HepG2 (cell line): ENCODE results near the gene TMEM44.

Experiments
- KDM4B ChIP-seq: sonication (generic); formaldehyde crosslinking; IDR thresholded peaks from 2 replicates; pipeline ENCODE4 v1.4.0; 2020; ENCODE audit warnings: missing genetic modification reagents
- ZKSCAN8 ChIP-seq: IDR thresholded peaks from 2 replicates; pipeline ENCODE4 v1.6.1; 2016; ENCODE audit warnings: borderline replicate concordance, missing genetic modification reagents, missing compliant biosample characterization
- TF ChIP-seq, protein P1 (sequence below): sonication (generic); formaldehyde crosslinking; IDR thresholded peaks from 2 replicates; pipeline ENCODE4 v1.5.0; 2020; ENCODE audit warnings: mild to moderate bottlenecking, missing genetic modification reagents, moderate library complexity
- TF ChIP-seq, protein P2 (sequence below): sonication (generic); formaldehyde crosslinking; IDR thresholded peaks from 2 replicates; pipeline ENCODE4 v1.8.1; 2022; ENCODE audit warnings: mild to moderate bottlenecking, missing genetic modification reagents

DNA sequence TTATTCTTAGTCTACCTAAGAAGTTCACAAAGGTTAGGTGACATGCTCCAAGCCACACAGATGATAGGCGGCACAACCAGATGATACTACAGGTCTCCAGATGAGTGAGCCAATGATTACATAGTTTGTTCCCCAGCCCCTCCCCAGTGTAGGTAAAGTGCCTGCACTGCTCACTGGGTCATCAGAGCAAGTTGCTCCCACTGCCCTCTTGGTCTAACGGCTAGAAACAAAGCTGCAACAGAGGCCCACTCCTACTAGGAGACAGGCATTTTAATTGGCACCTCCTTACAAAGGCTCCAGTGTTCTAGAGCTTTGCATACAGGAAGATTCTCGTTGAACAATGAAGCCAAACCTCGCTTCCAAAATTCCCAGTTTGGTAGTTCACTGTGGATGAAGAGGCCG is 47.3 kb downstream of the TMEM44 start:
- TF ChIP-seq ZKSCAN8 (CRISPR knock-in tag) = no peak
- TF ChIP-seq KDM4B = no peak
- TF ChIP-seq, protein P1, sequence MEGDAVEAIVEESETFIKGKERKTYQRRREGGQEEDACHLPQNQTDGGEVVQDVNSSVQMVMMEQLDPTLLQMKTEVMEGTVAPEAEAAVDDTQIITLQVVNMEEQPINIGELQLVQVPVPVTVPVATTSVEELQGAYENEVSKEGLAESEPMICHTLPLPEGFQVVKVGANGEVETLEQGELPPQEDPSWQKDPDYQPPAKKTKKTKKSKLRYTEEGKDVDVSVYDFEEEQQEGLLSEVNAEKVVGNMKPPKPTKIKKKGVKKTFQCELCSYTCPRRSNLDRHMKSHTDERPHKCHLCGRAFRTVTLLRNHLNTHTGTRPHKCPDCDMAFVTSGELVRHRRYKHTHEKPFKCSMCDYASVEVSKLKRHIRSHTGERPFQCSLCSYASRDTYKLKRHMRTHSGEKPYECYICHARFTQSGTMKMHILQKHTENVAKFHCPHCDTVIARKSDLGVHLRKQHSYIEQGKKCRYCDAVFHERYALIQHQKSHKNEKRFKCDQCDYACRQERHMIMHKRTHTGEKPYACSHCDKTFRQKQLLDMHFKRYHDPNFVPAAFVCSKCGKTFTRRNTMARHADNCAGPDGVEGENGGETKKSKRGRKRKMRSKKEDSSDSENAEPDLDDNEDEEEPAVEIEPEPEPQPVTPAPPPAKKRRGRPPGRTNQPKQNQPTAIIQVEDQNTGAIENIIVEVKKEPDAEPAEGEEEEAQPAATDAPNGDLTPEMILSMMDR (CRISPR knock-in tag) = no peak
- TF ChIP-seq, protein P2, sequence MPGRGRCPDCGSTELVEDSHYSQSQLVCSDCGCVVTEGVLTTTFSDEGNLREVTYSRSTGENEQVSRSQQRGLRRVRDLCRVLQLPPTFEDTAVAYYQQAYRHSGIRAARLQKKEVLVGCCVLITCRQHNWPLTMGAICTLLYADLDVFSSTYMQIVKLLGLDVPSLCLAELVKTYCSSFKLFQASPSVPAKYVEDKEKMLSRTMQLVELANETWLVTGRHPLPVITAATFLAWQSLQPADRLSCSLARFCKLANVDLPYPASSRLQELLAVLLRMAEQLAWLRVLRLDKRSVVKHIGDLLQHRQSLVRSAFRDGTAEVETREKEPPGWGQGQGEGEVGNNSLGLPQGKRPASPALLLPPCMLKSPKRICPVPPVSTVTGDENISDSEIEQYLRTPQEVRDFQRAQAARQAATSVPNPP (CRISPR knock-in tag) = no peak
